ENCODE results near the gene COASY. TPM values are rescaled to one million over a fixed set of nuclear protein-coding genes. Genes with fewer than 3 reads are reported as not detected.
A peak's percentile ranks its signal among the peaks of the same experiment; 100 is the strongest.

The COASY gene
- total and polyA plus RNA-seq, 2 experiments from 2014 or later = 60.1 to 72.1 TPM

DNA sequence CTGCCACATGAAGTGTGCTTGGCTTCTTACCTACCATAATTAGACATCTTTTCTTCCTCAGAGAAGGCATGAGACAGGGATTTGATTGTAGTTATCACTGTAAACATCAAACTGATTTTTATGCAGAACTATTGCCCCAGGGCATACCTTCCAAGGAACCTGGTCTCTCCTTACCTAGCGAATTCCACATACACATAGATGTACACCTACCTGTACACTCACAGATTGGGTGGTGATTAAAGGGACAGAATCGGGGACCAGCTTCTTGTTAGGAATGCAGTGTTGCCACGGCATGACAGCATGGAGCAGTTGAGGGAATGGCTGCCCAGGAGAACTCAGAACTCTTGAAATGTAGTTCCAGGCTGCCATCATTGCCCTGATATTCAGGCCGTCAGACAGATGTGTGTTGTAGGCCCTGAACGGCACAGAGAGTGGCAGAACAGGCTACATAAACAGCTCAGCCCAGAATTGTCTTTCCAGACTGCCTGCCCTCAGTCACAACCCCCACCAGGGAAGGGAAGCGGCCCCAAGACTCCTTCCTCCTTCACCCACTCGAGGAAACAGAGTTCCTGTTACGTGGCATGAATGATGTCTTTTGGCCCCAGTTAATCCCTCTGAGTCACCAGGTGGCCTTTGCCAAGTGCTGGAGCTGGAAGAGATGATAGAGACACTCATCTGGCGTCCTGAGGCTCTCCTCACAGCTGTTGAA, 43.7 kb upstream of the COASY start (continued):
- TF ChIP-seq, protein P1, sequence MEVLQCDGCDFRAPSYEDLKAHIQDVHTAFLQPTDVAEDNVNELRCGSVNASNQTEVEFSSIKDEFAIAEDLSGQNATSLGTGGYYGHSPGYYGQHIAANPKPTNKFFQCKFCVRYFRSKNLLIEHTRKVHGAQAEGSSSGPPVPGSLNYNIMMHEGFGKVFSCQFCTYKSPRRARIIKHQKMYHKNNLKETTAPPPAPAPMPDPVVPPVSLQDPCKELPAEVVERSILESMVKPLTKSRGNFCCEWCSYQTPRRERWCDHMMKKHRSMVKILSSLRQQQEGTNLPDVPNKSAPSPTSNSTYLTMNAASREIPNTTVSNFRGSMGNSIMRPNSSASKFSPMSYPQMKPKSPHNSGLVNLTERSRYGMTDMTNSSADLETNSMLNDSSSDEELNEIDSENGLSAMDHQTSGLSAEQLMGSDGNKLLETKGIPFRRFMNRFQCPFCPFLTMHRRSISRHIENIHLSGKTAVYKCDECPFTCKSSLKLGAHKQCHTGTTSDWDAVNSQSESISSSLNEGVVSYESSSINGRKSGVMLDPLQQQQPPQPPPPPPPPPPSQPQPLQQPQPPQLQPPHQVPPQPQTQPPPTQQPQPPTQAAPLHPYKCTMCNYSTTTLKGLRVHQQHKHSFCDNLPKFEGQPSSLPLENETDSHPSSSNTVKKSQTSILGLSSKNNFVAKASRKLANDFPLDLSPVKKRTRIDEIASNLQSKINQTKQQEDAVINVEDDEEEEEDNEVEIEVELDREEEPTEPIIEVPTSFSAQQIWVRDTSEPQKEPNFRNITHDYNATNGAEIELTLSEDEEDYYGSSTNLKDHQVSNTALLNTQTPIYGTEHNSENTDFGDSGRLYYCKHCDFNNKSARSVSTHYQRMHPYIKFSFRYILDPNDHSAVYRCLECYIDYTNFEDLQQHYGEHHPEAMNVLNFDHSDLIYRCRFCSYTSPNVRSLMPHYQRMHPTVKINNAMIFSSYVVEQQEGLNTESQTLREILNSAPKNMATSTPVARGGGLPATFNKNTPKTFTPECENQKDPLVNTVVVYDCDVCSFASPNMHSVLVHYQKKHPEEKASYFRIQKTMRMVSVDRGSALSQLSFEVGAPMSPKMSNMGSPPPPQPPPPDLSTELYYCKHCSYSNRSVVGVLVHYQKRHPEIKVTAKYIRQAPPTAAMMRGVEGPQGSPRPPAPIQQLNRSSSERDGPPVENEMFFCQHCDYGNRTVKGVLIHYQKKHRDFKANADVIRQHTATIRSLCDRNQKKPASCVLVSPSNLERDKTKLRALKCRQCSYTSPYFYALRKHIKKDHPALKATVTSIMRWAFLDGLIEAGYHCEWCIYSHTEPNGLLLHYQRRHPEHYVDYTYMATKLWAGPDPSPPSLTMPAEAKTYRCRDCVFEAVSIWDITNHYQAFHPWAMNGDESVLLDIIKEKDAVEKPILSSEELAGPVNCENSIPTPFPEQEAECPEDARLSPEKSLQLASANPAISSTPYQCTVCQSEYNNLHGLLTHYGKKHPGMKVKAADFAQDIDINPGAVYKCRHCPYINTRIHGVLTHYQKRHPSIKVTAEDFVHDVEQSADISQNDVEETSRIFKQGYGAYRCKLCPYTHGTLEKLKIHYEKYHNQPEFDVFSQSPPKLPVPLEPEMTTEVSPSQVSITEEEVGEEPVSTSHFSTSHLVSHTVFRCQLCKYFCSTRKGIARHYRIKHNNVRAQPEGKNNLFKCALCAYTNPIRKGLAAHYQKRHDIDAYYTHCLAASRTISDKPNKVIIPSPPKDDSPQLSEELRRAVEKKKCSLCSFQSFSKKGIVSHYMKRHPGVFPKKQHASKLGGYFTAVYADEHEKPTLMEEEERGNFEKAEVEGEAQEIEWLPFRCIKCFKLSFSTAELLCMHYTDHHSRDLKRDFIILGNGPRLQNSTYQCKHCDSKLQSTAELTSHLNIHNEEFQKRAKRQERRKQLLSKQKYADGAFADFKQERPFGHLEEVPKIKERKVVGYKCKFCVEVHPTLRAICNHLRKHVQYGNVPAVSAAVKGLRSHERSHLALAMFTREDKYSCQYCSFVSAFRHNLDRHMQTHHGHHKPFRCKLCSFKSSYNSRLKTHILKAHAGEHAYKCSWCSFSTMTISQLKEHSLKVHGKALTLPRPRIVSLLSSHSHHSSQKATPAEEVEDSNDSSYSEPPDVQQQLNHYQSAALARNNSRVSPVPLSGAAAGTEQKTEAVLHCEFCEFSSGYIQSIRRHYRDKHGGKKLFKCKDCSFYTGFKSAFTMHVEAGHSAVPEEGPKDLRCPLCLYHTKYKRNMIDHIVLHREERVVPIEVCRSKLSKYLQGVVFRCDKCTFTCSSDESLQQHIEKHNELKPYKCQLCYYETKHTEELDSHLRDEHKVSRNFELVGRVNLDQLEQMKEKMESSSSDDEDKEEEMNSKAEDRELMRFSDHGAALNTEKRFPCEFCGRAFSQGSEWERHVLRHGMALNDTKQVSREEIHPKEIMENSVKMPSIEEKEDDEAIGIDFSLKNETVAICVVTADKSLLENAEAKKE (CRISPR knock-in tag; IDR thresholded peaks at IDR 0.05) = no peak
- TF ChIP-seq NANOG (IDR thresholded peaks at IDR 0.05; ENCODE audit: borderline replicate concordance) (no peak), POLR2AphosphoS5 (IDR thresholded peaks at IDR 0.05; ENCODE audit: low read depth) (no peak), JUNB (IDR thresholded peaks at IDR 0.05; ENCODE audit: unreplicated experiment) (no peak), EZH2 (IDR thresholded peaks at IDR 0.05; ENCODE audit: low read depth, unreplicated experiment) (no peak), CREB1 (CRISPR knock-in tag; IDR thresholded peaks at IDR 0.05; ENCODE audit: low read depth) (no peak)

DNA sequence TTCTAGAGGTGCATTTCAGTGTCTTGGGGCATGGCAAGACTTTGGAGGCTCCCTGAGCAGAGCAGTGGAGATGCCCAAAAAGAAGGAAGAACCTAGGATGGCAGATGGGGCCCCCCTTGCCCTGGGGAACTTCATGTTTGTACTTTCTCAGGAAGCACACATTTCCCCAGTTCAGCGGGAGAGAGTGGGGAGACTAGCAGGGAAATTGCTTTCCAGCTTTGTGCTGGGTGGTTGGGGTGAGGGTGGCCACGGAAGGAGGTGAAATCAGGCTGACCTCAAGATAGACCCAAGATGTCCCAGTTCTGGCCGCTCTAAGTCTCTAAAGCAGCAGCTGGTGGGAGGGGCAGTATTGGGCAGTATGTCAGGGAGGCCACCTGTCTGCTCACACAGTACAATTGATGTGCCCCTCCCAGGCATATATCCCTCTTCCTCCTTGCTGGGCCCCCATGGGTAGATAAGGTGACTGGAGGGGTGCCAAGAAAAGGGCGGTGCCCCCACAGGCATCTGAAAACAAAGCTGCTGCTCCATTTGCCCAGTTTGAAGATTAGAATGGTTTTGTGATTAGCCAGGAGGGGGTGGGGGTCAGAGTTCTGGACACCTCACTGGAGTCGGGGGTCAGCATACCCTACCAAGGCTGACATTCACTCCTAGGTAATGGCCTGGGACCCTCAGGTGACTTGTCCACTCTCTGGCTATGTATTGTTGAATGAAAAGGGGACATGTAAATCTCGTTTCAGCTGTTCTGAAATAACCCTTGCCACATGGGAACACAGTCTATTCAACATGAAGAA, 43.0 kb upstream of the COASY start:
- Mint-ChIP-seq H3K27me3 (ENCODE audit: insufficient read depth, low read depth, poor library complexity) (peaks cover 28% of the 10 kb centered on the region), H3K4me1 (peaks cover 44% of the 10 kb centered on the region), H3K4me3 (peak overlapping the region; percentile 26; the same call in 2 of the 3 replicates), H3K36me3 (ENCODE audit: low read depth) (peaks cover 32% of the 10 kb centered on the region), H3K9me3 (no peaks in the 10 kb centered on the region), H3K27ac (no peak overlapping the region)
- Histone ChIP-seq H3K36me3 (ENCODE audit: insufficient read depth) (no peaks in the 10 kb centered on the region), H3K27me3 (ENCODE audit: insufficient read depth) (no peaks in the 10 kb centered on the region), H2AFZ (no peak overlapping the region), H3K27ac (ENCODE audit: low read depth) (peak overlapping the region; percentile 64; the same call in 1 of the 2 replicates), H3K4me3 (peak overlapping the region; percentile 25), H3K9me2 (ENCODE audit: insufficient read depth) (no peaks in the 10 kb centered on the region), H3K4me2 (peak overlapping the region; percentile 62), H3K4me1 (ENCODE audit: insufficient read depth) (peaks cover 23% of the 10 kb centered on the region), H3F3A (replicated peaks; ENCODE audit: low read depth) (peaks cover 15% of the 10 kb centered on the region), H3K79me2 (replicated peaks; ENCODE audit: insufficient read depth) (no peaks in the 10 kb centered on the region), H4K20me1 (replicated peaks; ENCODE audit: insufficient read depth) (peaks cover 18% of the 10 kb centered on the region)
- no peak for DNase-seq (ENCODE audit: low spot score)
- TF ChIP-seq ZNF114 (CRISPR knock-in tag; IDR thresholded peaks at IDR 0.05) (no peak), CREB1 (CRISPR knock-in tag; IDR thresholded peaks at IDR 0.05; ENCODE audit: low read depth) (no peak), EZH2 (IDR thresholded peaks at IDR 0.05; ENCODE audit: low read depth, unreplicated experiment) (no peak), ZNF331 (CRISPR knock-in tag; IDR thresholded peaks at IDR 0.05; ENCODE audit: low read depth) (no peak), STAT1 (IDR thresholded peaks at IDR 0.05; ENCODE audit: unreplicated experiment) (no peak), JUNB (IDR thresholded peaks at IDR 0.05; ENCODE audit: unreplicated experiment) (no peak)
- TF ChIP-seq, protein P2, sequence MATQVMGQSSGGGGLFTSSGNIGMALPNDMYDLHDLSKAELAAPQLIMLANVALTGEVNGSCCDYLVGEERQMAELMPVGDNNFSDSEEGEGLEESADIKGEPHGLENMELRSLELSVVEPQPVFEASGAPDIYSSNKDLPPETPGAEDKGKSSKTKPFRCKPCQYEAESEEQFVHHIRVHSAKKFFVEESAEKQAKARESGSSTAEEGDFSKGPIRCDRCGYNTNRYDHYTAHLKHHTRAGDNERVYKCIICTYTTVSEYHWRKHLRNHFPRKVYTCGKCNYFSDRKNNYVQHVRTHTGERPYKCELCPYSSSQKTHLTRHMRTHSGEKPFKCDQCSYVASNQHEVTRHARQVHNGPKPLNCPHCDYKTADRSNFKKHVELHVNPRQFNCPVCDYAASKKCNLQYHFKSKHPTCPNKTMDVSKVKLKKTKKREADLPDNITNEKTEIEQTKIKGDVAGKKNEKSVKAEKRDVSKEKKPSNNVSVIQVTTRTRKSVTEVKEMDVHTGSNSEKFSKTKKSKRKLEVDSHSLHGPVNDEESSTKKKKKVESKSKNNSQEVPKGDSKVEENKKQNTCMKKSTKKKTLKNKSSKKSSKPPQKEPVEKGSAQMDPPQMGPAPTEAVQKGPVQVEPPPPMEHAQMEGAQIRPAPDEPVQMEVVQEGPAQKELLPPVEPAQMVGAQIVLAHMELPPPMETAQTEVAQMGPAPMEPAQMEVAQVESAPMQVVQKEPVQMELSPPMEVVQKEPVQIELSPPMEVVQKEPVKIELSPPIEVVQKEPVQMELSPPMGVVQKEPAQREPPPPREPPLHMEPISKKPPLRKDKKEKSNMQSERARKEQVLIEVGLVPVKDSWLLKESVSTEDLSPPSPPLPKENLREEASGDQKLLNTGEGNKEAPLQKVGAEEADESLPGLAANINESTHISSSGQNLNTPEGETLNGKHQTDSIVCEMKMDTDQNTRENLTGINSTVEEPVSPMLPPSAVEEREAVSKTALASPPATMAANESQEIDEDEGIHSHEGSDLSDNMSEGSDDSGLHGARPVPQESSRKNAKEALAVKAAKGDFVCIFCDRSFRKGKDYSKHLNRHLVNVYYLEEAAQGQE (IDR thresholded peaks at IDR 0.05; ENCODE audit: unreplicated experiment) = no peak
- TF ChIP-seq, protein P3, sequence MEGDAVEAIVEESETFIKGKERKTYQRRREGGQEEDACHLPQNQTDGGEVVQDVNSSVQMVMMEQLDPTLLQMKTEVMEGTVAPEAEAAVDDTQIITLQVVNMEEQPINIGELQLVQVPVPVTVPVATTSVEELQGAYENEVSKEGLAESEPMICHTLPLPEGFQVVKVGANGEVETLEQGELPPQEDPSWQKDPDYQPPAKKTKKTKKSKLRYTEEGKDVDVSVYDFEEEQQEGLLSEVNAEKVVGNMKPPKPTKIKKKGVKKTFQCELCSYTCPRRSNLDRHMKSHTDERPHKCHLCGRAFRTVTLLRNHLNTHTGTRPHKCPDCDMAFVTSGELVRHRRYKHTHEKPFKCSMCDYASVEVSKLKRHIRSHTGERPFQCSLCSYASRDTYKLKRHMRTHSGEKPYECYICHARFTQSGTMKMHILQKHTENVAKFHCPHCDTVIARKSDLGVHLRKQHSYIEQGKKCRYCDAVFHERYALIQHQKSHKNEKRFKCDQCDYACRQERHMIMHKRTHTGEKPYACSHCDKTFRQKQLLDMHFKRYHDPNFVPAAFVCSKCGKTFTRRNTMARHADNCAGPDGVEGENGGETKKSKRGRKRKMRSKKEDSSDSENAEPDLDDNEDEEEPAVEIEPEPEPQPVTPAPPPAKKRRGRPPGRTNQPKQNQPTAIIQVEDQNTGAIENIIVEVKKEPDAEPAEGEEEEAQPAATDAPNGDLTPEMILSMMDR (conservative IDR thresholded peaks at IDR 0.05; ENCODE audit: low read depth in 2 of 2) = no peak
- ATAC-seq = no peak

Data from GM23338 (cell line).